SU-DHL-6 (cell line): ENCODE results near the gene KIF18B.

Source experiments
- EZH2phosphoT487 ChIP-seq: fragments of 200-600 bp; sonication (generic), shearing (Covaris generic); conservative IDR thresholded peaks from 2 replicates; pipeline ENCODE4 v1.6.1; 2018; ENCODE audit warnings: mild to moderate bottlenecking, antibody characterized with exemption, low read length, moderate library complexity, mixed read lengths
- TF ChIP-seq, protein P1 (sequence below): fragments of 200-600 bp; sonication (generic); IDR thresholded peaks from one replicate; pipeline ENCODE4 v1.5.1; 2017; ENCODE audit warnings: antibody characterized with exemption, mild to moderate bottlenecking, low read length, moderate library complexity; ENCODE audit not compliant: insufficient read depth, poor library complexity, severe bottlenecking

DNA sequence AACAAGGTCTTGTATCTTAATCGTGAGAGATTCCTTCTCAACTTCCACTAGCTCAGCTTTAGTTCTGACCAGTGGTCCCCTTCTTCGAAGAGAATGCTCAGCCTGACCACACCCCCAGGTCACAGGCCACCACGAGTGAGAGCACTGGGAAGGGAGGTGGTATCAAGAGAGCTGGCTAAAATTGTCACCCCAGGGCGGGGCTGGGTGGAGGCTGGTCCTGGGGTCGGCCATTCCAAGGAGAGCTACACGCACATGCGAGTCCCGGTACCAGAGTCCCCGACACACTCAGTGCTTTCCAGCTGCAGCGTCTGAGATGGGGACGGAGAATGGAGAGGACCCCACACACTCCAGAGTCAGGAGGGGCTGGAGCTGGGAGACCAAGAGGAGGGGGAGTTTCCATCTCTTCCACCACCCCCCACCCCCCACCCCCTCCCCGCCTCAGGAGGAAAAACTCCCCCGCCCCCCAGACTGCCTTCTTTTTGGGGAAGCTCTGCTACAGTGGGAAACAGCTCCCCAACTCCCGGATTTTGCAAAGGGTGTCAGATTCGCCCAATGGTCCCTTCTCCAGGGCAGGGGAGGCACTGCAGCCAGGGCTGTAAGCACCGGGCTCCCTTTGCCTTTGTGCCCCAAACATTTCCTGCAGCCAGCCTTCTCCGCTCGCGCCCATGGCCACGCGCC is 18.9 kb upstream of the KIF18B start:
- TF ChIP-seq, protein P1, sequence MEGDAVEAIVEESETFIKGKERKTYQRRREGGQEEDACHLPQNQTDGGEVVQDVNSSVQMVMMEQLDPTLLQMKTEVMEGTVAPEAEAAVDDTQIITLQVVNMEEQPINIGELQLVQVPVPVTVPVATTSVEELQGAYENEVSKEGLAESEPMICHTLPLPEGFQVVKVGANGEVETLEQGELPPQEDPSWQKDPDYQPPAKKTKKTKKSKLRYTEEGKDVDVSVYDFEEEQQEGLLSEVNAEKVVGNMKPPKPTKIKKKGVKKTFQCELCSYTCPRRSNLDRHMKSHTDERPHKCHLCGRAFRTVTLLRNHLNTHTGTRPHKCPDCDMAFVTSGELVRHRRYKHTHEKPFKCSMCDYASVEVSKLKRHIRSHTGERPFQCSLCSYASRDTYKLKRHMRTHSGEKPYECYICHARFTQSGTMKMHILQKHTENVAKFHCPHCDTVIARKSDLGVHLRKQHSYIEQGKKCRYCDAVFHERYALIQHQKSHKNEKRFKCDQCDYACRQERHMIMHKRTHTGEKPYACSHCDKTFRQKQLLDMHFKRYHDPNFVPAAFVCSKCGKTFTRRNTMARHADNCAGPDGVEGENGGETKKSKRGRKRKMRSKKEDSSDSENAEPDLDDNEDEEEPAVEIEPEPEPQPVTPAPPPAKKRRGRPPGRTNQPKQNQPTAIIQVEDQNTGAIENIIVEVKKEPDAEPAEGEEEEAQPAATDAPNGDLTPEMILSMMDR, result no peak
- TF ChIP-seq EZH2phosphoT487, result no peak
